Breast epithelium (tissue), 3 donors: ENCODE measurements around the gene URGCP.

Experiments
- POLR2A ChIP-seq: fragments of 450-650 bp; IDR thresholded peaks from one replicate; pipeline ENCODE4 v1.6.1; 2016; ENCODE audit warnings: antibody characterized with exemption, mild to moderate bottlenecking, moderate library complexity
- POLR2AphosphoS5 ChIP-seq, 3 donors: sonication (generic); formaldehyde crosslinking; IDR thresholded peaks; one replicate each; pipeline ENCODE4 v1.6.1; 2017; ENCODE audit warnings: antibody characterized with exemption in 3 of 3
- TF ChIP-seq, protein P1 (sequence below), 3 donors: fragments of 450-650 bp; IDR thresholded peaks; one replicate each; pipeline ENCODE4 v1.5.1; 2016 to 2017; ENCODE audit warnings: antibody characterized with exemption in 3 of 3, mild to moderate bottlenecking in 3 of 3, moderate library complexity in 3 of 3

DNA sequence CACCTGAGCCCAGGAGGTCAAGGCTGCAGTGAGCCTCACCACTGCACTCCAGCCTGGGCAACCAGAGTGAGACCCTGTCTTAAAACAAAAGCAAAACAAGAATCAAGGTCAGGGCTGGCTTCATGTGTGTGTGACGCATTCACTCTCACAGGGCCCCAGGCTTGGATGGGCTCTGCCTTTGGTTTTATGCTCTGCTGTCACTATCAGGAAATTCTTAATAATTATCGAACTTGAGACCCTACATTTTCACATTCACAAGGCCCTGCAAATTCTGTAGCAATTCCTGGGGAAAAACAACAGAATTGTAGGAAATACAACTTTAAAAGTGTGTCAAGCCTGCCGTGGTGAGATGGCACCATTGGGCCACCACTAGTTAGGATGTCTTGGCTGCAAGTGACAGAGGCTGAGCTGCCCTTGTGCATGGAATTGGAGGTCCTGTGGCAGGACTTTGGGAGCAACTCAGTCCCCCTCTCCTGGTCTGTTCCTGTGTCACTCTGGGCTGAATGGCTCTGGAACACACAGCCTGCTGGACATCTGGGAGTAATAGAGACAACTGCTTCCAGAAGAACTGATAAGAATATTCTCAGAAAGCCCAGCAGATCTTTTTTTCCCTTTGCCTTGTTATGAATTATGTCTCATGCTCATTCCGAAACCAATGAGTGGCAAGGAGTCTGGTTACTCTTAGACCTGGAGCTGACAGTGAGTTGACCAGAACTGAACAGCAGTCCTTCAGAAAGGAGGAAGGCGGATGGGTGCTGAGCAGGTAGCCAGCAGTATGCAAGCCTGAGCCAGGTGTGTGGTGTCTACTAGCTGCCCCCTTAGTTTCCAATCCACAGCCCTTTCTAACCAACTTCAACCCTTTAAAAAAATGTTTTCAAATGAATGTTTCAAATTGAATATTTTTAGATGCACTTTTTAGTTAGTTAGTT, 23.4 kb upstream of the URGCP start:
- TF ChIP-seq, protein P1, sequence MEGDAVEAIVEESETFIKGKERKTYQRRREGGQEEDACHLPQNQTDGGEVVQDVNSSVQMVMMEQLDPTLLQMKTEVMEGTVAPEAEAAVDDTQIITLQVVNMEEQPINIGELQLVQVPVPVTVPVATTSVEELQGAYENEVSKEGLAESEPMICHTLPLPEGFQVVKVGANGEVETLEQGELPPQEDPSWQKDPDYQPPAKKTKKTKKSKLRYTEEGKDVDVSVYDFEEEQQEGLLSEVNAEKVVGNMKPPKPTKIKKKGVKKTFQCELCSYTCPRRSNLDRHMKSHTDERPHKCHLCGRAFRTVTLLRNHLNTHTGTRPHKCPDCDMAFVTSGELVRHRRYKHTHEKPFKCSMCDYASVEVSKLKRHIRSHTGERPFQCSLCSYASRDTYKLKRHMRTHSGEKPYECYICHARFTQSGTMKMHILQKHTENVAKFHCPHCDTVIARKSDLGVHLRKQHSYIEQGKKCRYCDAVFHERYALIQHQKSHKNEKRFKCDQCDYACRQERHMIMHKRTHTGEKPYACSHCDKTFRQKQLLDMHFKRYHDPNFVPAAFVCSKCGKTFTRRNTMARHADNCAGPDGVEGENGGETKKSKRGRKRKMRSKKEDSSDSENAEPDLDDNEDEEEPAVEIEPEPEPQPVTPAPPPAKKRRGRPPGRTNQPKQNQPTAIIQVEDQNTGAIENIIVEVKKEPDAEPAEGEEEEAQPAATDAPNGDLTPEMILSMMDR (IDR thresholded peaks at IDR 0.05) = no peak
- TF ChIP-seq POLR2AphosphoS5 (IDR thresholded peaks at IDR 0.05) (no peak), POLR2A (no peak)
